H1 (cell line): ENCODE measurements around the gene EXOG. TPM values are rescaled to one million over a fixed set of nuclear protein-coding genes. Genes with fewer than 3 reads are reported as not detected.

Experiments used
- CTCF ChIA-PET: fragments of 300-600 bp; sonication (Branson Sonifier 250); formaldehyde crosslinking; loops from one replicate; lab custom pipeline; 2021; ENCODE audit not compliant: partially characterized antibody; lab: Charles Lee
- POLR2A ChIA-PET: fragments of 300-600 bp; sonication (Branson Sonifier 250); formaldehyde crosslinking; loops from one replicate; lab custom pipeline; 2021; ENCODE audit warnings: inconsistent platforms; ENCODE audit not compliant: partially characterized antibody; lab: Charles Lee
- DNase-seq, 2 experiments: peaks; one replicate each; pipeline versions ENCODE4 v3.0.0 to v3.0.0-alpha.2; 2010 to 2022; ENCODE audit warnings: low spot score in 2 of 2, low read depth in 1 of 2, mixed read lengths in 1 of 2
- FAIRE-seq: peaks from 2 replicates; lab custom pipeline; 2011; peaks lifted over from hg19 to GRCh38; lab: Jason Lieb, UNC
- H2AFZ ChIP-seq: 2 replicates; pipeline ENCODE4 v1.8.1; 2012; ENCODE audit warnings: low read length, inconsistent platforms
- H2AK5ac ChIP-seq: 2 replicates; pipeline ENCODE4 v1.6.1; 2013; ENCODE audit warnings: low read depth, low read length
- H2BK120ac ChIP-seq: replicated peaks from 2 replicates; pipeline ENCODE3; 2013; ENCODE audit warnings: low read depth, low read length, inconsistent platforms
- H2BK12ac ChIP-seq: 2 replicates; pipeline ENCODE4 v1.6.1; 2013; ENCODE audit warnings: low read depth, low read length
- H2BK15ac ChIP-seq: 2 replicates; pipeline ENCODE4 v1.6.1; 2013; ENCODE audit warnings: low read length
- H2BK20ac ChIP-seq: 2 replicates; pipeline ENCODE4 v1.6.1; 2013; ENCODE audit warnings: low read length
- H2BK5ac ChIP-seq: 2 replicates; pipeline ENCODE4 v1.6.1; 2013; ENCODE audit warnings: low read depth, low read length
- H3K14ac ChIP-seq: 2 replicates; pipeline ENCODE4 v1.6.1; 2013; ENCODE audit warnings: inconsistent platforms; ENCODE audit not compliant: insufficient read length
- H3K18ac ChIP-seq: 2 replicates; pipeline ENCODE4 v1.6.1; 2013; ENCODE audit warnings: low read length; ENCODE audit errors: extremely low read depth
- H3K23ac ChIP-seq: 2 replicates; pipeline ENCODE4 v1.6.1; 2013; ENCODE audit warnings: inconsistent platforms; ENCODE audit not compliant: insufficient read length
- H3K23me2 ChIP-seq: 2 replicates; pipeline ENCODE4 v1.6.1; 2013; ENCODE audit warnings: low read depth, low read length
- H3K27ac ChIP-seq: 2 replicates; pipeline ENCODE4 v1.6.1; 2011; ENCODE audit warnings: low read depth, low read length, inconsistent platforms
- H3K27me3 ChIP-seq, 4 experiments: replicated peaks in 1 of 4; 1 replicate in 1 of 4; 2 replicates in 3 of 4; pipeline versions ENCODE4 v1.6.1 to v1.8.1; 2011 to 2013; ENCODE audit warnings: low read length in 3 of 4, mild to moderate bottlenecking in 3 of 4, inconsistent platforms in 2 of 4, mixed read lengths in 2 of 4, moderate library complexity in 1 of 4; ENCODE audit not compliant: control insufficient read depth in 3 of 4, insufficient read depth in 3 of 4; ENCODE audit errors: extremely low read depth in 1 of 4
- H3K36me3 ChIP-seq, 4 experiments: 2 replicates each; pipeline versions ENCODE4 v1.6.1 to v1.8.1; 2011 to 2013; ENCODE audit warnings: mild to moderate bottlenecking in 4 of 4, low read length in 3 of 4, moderate library complexity in 2 of 4, control low read depth in 1 of 4, inconsistent platforms in 1 of 4; ENCODE audit not compliant: insufficient read depth in 4 of 4, control insufficient read depth in 2 of 4
- H3K4ac ChIP-seq: replicated peaks from 2 replicates; pipeline ENCODE3; 2013; ENCODE audit warnings: low read length, low read depth, mixed read lengths, inconsistent platforms; ENCODE audit not compliant: insufficient read length
- H3K4me1 ChIP-seq, 4 experiments: replicated peaks in 1 of 4; 1 replicate in 1 of 4; 2 replicates in 3 of 4; pipeline versions ENCODE4 v1.6.1 to v1.8.1; 2011 to 2013; ENCODE audit warnings: low read length in 3 of 4, inconsistent platforms in 2 of 4, mixed read lengths in 1 of 4; ENCODE audit not compliant: insufficient read depth in 4 of 4, control insufficient read depth in 3 of 4
- H3K4me2 ChIP-seq, 2 experiments: 2 replicates each; pipeline versions ENCODE4 v1.6.1 to v1.8.1; 2011 to 2013; ENCODE audit warnings: low read depth in 2 of 2, low read length in 2 of 2, control low read depth in 1 of 2, inconsistent platforms in 1 of 2, mild to moderate bottlenecking in 1 of 2; ENCODE audit not compliant: insufficient read depth in 1 of 2
- H3K4me3 ChIP-seq, 4 experiments: fragments of 200-600, 300-600 bp in 1 of 4; sonication (generic), shearing (Covaris generic), sonication (Bioruptor Twin) in 1 of 4; 2 replicates each; pipeline versions ENCODE4 v1.5.1 to v1.8.1; 2011 to 2016; ENCODE audit warnings: low read length in 4 of 4, low read depth in 3 of 4, control low read depth in 2 of 4, inconsistent platforms in 2 of 4, mild to moderate bottlenecking in 2 of 4, mixed read lengths in 1 of 4, moderate library complexity in 1 of 4; ENCODE audit not compliant: insufficient read depth in 2 of 4; ENCODE audit errors: extremely low read depth in 1 of 4
- H3K56ac ChIP-seq: replicated peaks from 2 replicates; pipeline ENCODE3; 2013; ENCODE audit warnings: low read depth, mild to moderate bottlenecking, mixed read lengths, low read length, inconsistent platforms; ENCODE audit not compliant: insufficient read length
- H3K79me1 ChIP-seq: 2 replicates; pipeline ENCODE4 v1.6.1; 2013; ENCODE audit warnings: low read depth, low read length, control low read depth
- H3K79me2 ChIP-seq, 2 experiments: 2 replicates each; pipeline versions ENCODE4 v1.6.1 to v1.8.1; 2012 to 2013; ENCODE audit warnings: low read length in 2 of 2, mild to moderate bottlenecking in 2 of 2, inconsistent platforms in 1 of 2; ENCODE audit not compliant: insufficient read depth in 2 of 2, control insufficient read depth in 1 of 2
- H3K9ac ChIP-seq, 4 experiments: replicated peaks in 1 of 4; 1 replicate in 1 of 4; 2 replicates in 3 of 4; pipeline versions ENCODE4 v1.6.1 to v1.8.1; 2011 to 2013; ENCODE audit warnings: low read depth in 3 of 4, low read length in 3 of 4, control low read depth in 2 of 4, mild to moderate bottlenecking in 2 of 4, moderate library complexity in 2 of 4, inconsistent platforms in 1 of 4; ENCODE audit errors: extremely low read depth in 1 of 4
- H3K9me3 ChIP-seq, 2 experiments: 2 replicates each; pipeline versions ENCODE4 v1.6.1 to v1.8.1; 2012 to 2013; ENCODE audit warnings: mild to moderate bottlenecking in 2 of 2, moderate library complexity in 2 of 2, control low read depth in 1 of 2, inconsistent platforms in 1 of 2, low read depth in 1 of 2, low read length in 1 of 2, mixed read lengths in 1 of 2; ENCODE audit not compliant: insufficient read depth in 2 of 2
- H4K20me1 ChIP-seq, 2 experiments: replicated peaks in 1 of 2; 2 replicates each; pipeline versions ENCODE3 to v1.8.1; 2011 to 2013; ENCODE audit warnings: inconsistent platforms in 2 of 2, low read length in 2 of 2, mild to moderate bottlenecking in 1 of 2; ENCODE audit not compliant: insufficient read depth in 2 of 2, control insufficient read depth in 1 of 2
- H4K5ac ChIP-seq: 2 replicates; pipeline ENCODE4 v1.6.1; 2013; ENCODE audit warnings: low read length, low read depth, mixed read lengths, inconsistent platforms; ENCODE audit not compliant: insufficient read length
- H4K8ac ChIP-seq: 2 replicates; pipeline ENCODE4 v1.8.0; 2013; ENCODE audit warnings: mild to moderate bottlenecking, moderate library complexity, low read length, inconsistent platforms; ENCODE audit not compliant: insufficient read depth; ENCODE audit errors: extremely low read depth
- H4K91ac ChIP-seq: replicated peaks from 2 replicates; pipeline ENCODE3; 2013; ENCODE audit warnings: low read length, mixed read lengths, inconsistent platforms; ENCODE audit not compliant: insufficient read length
- BRCA1 ChIP-seq: IDR thresholded peaks from 2 replicates; pipeline ENCODE4 v1.6.1; 2012; ENCODE audit warnings: low read depth, low read length, improper control_type of control experiment
- CTBP2 ChIP-seq: IDR thresholded peaks from 2 replicates; pipeline ENCODE4 v1.7.0; 2011; ENCODE audit warnings: borderline replicate concordance, mild to moderate bottlenecking, moderate library complexity, mixed read lengths, low read length; ENCODE audit not compliant: insufficient read depth, insufficient read length
- EP300 ChIP-seq, 2 experiments: IDR thresholded peaks; 1 replicate in 1 of 2; 2 replicates in 1 of 2; pipeline ENCODE4 v1.6.1; 2011 to 2012; ENCODE audit warnings: low read depth in 2 of 2, low read length in 2 of 2, mild to moderate bottlenecking in 2 of 2, borderline replicate concordance in 1 of 2, inconsistent platforms in 1 of 2, moderate library complexity in 1 of 2
- JUN ChIP-seq: IDR thresholded peaks from 2 replicates; pipeline ENCODE4 v1.6.1; 2011; ENCODE audit warnings: low read depth, mild to moderate bottlenecking, improper control_type of control experiment, low read length
- MAFK ChIP-seq: IDR thresholded peaks from 2 replicates; pipeline ENCODE4 v1.6.1; 2012; ENCODE audit warnings: low read depth, mild to moderate bottlenecking, improper control_type of control experiment, low read length
- SIX5 ChIP-seq: IDR thresholded peaks from 2 replicates; pipeline ENCODE4 v1.6.1; 2011; ENCODE audit warnings: mild to moderate bottlenecking, low read depth, low read length
- TAF7 ChIP-seq: optimal IDR thresholded peaks from 2 replicates; pipeline ENCODE3; 2011; ENCODE audit warnings: low read depth, mild to moderate bottlenecking, inconsistent platforms, low read length, moderate library complexity, borderline replicate concordance
- WGBS, 2 experiments: shearing (Covaris generic) in 1 of 2; methylation state at CpG; one replicate each; pipeline versions ENCODE4 v1.1.6 to v1.1.7; 2013 to 2015; ENCODE audit warnings: low lambda C conversion rate in 2 of 2, mixed read lengths in 2 of 2, inconsistent platforms in 1 of 2, low coverage in 1 of 2, missing lambda C conversion rate in 1 of 2; ENCODE audit not compliant: insufficient replicate concordance in 2 of 2, insufficient coverage in 1 of 2, insufficient read length in 1 of 2; ENCODE audit errors: extremely low coverage in 1 of 2, missing lambda C conversion rate in 1 of 2; 5-methylcytosine and 5-hydroxymethylcytosine counted together
- polyA plus RNA-seq, 7 experiments: library from polyadenylated mRNA; depleted of rRNA in 3 of 7; stranded (reverse) in 5 of 7; unstranded in 2 of 7; fragments of >200 nt in 5 of 7; fragments of 200-250 nt in 2 of 7; gene quantifications; 1 replicate in 5 of 7; 2 replicates in 1 of 7; 4 replicates in 1 of 7; pipeline versions ENCODE4 v1.2.1 to v1.2.3, GENCODE V29; 2011 to 2013; ENCODE audit warnings: missing spikeins in 2 of 7, mixed read lengths in 2 of 7
- total RNA-seq: library from RNA; stranded (reverse); fragmentation: NEBNext Ultra II Directional; extraction: Animal tissue kit (Norgen Biotek cat#: 25700); gene quantifications from 2 replicates; pipeline ENCODE4 v1.2.1, GENCODE V29; 2021
- TF ChIP-seq, protein P1 (sequence below): IDR thresholded peaks from 2 replicates; pipeline ENCODE4 v1.6.1; 2012; ENCODE audit warnings: low read length, inconsistent platforms

The EXOG gene
- total and polyA plus RNA-seq, 2 of the 8 experiments (the other 6 are each of a cell fraction or from before 2014, with no cell fraction given): 7.2 to 12.9 TPM

DNA sequence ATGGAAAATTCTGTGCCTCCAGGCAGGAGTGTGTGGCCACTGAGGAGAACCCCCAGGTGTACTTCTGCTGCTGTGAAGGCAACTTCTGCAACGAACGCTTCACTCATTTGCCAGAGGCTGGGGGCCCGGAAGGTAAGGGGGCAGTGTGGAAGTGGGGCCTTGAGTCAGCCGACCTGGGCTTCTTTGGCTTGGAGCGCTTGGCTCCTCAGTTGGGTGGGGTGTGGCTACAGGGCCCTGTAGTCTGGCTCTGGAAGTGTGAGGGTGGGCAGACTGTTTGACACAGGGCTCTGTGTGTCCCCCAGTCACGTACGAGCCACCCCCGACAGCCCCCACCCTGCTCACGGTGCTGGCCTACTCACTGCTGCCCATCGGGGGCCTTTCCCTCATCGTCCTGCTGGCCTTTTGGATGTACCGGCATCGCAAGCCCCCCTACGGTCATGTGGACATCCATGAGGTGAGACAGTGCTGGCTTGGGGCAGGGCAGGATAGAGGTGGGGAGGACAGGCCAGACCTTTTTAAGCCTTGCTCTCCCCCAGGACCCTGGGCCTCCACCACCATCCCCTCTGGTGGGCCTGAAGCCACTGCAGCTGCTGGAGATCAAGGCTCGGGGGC is 18.2 kb upstream of the EXOG start:
- Histone ChIP-seq H3K4me2 (no peak overlapping the region), H2BK5ac (no peak overlapping the region), H4K20me1 (peaks cover 17 to 34% of the 10 kb centered on the region in 2 experiments), H3K79me2 (peaks cover 7 to 49% of the 10 kb centered on the region in 2 experiments), H2AK5ac (no peak overlapping the region), H2AFZ (no peak overlapping the region), H2BK20ac (no peak overlapping the region), H4K5ac (no peak overlapping the region), H2BK15ac (no peak overlapping the region), H4K8ac (no peak overlapping the region), H2BK120ac (no peak overlapping the region), H3K14ac (no peak overlapping the region), H3K9me3 (no peaks in the 10 kb centered on the region), H2BK12ac (no peak overlapping the region), H3K27me3 (no peaks in the 10 kb centered on the region), H3K36me3 (peaks cover 27 to 43% (median 35%) of the 10 kb centered on the region in 4 experiments), H3K56ac (no peak overlapping the region), H3K4me3 (no peak overlapping the region), H3K4me1 (peaks cover 0 to 4% (median 0%) of the 10 kb centered on the region in 4 experiments; a peak in 4 of 7 replicates), H4K91ac (no peak overlapping the region), H3K23ac (no peak overlapping the region), H3K18ac (no peak overlapping the region), H3K4ac (no peak overlapping the region), H3K79me1 (peaks cover 40% of the 10 kb centered on the region), H3K27ac (no peak overlapping the region), H3K9ac (no peak overlapping the region), H3K23me2 (no peaks in the 10 kb centered on the region; the same call in 1 of the 2 replicates)
- FAIRE-seq (no peak), DNase-seq (no peak)
- ChIA-PET CTCF (interaction anchor here (0.6 to 3.2 kb wide), 6 partner anchors 11 to 132 kb away, joined by 3 to 22 read pairs (median 4); partner anchors contain the start of gene XYLB), POLR2A (no interaction called here)
- TF ChIP-seq TAF7 (no peak), JUN (no peak), EP300 (IDR thresholded peaks at IDR 0.05; ENCODE audit: borderline replicate concordance in 1 of 2, low read depth in 2 of 2, low read length in 2 of 2) (no peak), SIX5 (no peak), BRCA1 (no peak), MAFK (no peak), CTBP2 (no peak)
- TF ChIP-seq, protein P1, sequence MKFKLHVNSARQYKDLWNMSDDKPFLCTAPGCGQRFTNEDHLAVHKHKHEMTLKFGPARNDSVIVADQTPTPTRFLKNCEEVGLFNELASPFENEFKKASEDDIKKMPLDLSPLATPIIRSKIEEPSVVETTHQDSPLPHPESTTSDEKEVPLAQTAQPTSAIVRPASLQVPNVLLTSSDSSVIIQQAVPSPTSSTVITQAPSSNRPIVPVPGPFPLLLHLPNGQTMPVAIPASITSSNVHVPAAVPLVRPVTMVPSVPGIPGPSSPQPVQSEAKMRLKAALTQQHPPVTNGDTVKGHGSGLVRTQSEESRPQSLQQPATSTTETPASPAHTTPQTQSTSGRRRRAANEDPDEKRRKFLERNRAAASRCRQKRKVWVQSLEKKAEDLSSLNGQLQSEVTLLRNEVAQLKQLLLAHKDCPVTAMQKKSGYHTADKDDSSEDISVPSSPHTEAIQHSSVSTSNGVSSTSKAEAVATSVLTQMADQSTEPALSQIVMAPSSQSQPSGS: no peak
- WGBS, 2 experiments: 92% methylated on average over 12 of the region's 15 CpGs; no CpG with 5 or more reads in 1 of the 2 experiments
